Measurements from ENCODE around the gene ZNF334.

DNA sequence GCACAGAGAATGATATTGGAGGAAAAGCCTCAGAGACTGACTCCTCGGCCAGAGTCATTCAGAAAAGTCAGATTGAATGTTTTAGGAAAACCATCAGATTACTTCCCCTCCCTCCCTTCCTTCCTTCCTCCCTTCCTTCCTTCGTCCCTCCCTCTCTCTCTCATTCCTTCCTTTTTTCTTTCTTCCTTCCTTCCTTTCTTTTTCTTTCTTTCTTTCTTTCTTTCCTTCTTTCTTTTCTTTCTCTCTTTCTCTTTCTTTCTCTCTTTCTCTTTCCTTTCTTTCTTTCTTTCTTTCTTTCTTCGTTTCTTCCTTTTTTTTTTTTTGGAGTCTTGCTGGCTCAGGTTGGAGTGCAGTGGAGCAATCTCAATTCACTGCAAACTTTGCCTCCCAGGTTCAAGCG is 29.7 kb upstream of the ZNF334 start:
- TF ChIP-seq CTCF (IDR thresholded peaks at IDR 0.05) (no peak), EP300 (IDR thresholded peaks at IDR 0.05) (no peak), POLR2A (IDR thresholded peaks at IDR 0.05) (no peak)

Measured in stomach (tissue), 4 donors.